Renal cortex interstitium (tissue), 11 donors: ENCODE results near the gene STK4. TPM values are rescaled to one million over a fixed set of nuclear protein-coding genes. Genes with fewer than 3 reads are reported as not detected.
A peak's percentile ranks its signal among the peaks of the same experiment; 100 is the strongest.

Experiments
- DNase-seq, 11 donors: peaks; one replicate each; pipeline ENCODE4 v3.0.0-alpha.2; 2013; ENCODE audit warnings: low read depth in 9 of 11, low spot score in 4 of 11; ENCODE audit errors: extremely low read depth in 1 of 11
- polyA plus RNA-seq, 3 donors: library from polyadenylated mRNA; unstranded; fragments of 120-200 nt; gene quantifications; one replicate each; pipeline ENCODE4 v1.2.1, GENCODE V29; 2013; ENCODE audit not compliant: insufficient read length in 3 of 3

STK4 gene
- polyA plus RNA-seq, 3 donors = 16.7 to 20.8 (median 19.8) TPM

- no peak for DNase-seq
Observed at GRCh38 chr20:44945261-44945660, 21.1 kb upstream of the STK4 start.

GRCh38 chr20:44946271-44946852, 19.9 kb upstream of the STK4 start:
- no peak for DNase-seq

- no peak for DNase-seq
Observed at GRCh38 chr20:44948107-44948506, 18.2 kb upstream of the STK4 start.

DNA sequence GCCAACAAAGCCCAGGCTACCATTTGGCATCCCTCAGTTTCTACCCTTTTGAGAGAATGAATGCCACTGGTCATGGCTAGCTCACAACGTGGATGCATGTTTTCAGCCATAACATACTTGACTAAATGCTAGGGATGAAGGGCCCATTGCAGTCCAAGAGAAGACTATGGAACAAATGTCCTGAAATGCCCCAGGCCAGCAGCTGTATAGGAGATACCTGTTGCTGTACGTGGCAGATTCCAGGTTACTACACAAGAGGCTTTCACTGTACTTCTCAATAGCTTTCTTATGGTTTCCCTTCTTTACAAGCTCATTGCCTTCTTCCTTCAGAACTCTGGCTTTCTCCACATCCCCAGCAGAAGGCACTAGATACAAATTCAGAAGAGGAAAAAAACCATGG, 17.8 kb upstream of the STK4 start:
- DNase-seq = no peak

GRCh38 chr20:44950368-44950767, 15.9 kb upstream of the STK4 start:
- DNase-seq = no peak

GRCh38 chr20:44952731-44953130, 13.6 kb upstream of the STK4 start:
- no peak for DNase-seq

DNA sequence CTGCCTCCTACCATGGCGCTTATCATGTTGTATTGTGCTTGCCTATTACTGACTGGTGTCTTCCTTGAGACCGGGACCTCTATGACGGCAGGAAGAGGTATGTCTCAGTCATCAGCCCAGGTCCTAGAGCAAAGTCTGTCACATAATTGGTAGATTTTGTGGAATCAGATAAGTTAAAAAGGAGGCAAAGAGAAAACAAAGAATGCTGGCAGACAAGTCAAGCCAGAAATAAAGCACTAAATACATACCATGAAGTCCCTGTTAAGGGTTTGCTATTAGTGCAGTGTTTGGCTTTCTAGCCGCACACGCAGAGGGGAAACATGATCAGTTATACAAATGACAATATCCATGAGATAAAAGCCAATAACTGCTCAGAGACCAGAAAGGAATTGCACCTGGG, 12.1 kb upstream of the STK4 start:
- no peak for DNase-seq

- DNase-seq = no peak
Observed at GRCh38 chr20:44955270-44955669, 11.0 kb upstream of the STK4 start.

DNA sequence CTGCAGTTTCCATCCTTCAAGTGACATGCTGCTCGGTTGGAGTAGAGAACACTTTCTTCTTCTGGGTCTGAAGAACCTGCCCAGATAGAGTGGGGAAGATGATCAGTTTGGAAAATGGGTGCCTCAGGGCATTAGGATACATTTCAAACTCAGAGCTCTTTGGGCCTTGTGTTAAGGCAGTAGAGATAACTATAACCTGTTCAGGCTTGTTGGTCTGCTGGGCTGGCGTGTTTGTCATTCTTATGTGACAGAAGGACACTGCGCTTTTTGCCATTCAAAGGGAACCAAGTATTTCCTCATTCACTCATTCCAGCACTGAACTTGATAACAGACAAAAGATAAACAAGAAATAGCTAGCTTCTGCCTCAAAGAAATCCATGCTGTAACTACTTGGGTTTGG, 9.9 kb upstream of the STK4 start:
- DNase-seq = no peak

DNA sequence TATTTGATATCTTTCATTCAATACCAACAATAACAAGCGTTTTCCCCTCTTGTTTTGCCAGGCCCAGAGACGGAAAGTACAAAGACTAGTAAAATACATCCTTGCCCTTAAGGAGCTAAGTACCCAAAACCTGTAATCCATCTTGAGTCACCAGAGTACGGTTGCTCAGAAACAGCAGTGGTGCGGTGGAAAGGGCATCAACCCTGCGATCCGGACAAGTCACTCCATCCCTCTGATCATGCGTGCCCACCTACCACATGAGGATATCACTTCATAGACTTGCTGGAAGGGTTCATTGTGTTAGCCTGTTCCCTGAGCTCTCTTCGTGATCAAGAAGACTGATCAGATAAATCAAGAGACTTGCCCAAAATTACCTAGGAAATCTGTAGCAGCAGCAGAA, 8.0 kb upstream of the STK4 start:
- no peak for DNase-seq

DNA sequence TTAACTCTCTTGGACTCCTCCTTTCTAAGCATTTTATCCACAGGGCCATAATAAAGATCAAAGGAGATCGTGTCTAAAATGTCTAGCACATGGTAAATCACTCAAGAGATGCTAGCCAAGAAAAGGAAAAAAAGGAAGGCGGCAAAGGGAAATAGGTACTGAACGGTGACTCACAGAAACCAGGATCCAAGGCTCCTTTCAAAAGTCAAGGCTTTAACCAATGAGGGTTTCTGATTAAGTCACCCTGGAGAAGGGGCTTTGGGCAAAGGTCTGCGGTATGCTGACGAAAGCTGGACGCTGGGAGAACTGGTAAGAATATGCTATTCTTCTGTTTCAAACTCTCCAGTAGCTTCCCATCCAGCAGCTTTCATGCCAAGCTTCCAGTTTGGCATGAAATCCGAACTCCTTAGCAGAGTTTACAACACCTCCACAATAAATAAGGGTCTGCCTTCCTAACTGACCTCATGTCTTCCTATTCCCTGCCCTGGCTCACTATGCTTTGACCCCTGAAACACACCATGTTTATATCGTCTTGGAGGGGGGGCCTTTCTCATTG, 7.2 kb upstream of the STK4 start:
- peak in 1 of 11 donors; percentile 8 for DNase-seq

DNA sequence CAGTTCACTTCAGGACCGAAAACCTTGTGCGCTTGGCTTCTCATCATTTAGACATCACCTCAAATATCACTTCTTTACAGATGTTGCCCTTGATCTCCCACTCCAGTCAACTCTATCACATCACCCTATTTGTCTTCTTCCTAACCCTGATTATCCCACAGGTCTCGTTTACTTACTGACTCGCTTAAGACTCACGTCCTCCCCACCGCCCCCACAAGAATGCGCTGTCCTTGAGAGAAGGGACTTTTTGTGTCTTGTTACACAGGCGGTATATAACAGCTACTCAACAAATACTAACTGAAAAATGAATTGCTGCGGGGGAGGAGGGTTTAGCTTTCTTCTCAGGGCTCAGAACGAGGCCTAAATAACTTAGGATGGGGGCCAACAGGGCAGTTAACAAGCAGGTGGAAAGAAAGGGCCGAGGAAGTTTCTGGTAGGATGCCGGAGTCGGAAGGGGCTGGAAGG, 6.6 kb upstream of the STK4 start:
- peak in 1 of 11 donors; percentile 35 for DNase-seq

DNA sequence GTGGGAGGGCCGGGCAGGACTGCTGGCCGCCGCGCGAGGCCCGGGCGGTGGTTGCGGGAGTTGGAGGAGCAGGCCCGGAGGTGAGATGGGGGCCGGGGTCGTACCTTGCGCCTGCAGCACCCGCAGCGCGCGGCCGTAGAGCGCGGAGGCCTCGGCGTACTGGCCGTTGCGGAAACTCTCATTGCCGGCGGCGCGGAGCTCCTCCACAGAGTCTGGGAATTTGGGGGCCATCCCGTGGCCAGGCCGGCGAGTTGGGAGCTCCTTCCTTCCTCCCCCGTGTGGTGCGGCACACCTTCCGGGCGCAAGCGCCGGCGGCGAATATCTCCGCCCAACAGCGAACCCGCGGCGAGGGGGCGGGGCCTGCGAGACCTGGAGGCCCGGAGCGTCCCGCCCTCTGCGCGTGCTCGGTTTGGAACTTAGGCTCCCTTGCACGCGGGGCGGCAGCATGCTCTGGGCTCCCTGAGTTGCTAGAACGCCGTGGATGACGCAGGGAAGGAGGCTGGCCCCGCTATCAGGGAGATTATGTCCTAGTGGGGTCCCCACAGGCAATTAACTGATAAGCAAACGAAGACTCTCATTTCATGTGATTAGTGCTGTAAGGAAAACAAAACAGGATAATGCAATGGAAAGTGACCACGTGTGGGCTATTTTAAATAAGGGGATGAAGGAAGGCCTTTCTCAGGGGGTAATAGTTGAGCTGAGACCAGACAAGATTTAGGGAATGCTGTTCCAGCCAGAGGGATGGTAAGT, 6.0 kb upstream of the STK4 start, which contains the start of gene TOMM34:
TSS of gene TOMM34 (minus strand) at position 295 of the 750 bp plus-strand sequence. CDS start at position 231, 64 bp downstream.
- peak; percentile 70 to 93 (median 87) for DNase-seq

DNA sequence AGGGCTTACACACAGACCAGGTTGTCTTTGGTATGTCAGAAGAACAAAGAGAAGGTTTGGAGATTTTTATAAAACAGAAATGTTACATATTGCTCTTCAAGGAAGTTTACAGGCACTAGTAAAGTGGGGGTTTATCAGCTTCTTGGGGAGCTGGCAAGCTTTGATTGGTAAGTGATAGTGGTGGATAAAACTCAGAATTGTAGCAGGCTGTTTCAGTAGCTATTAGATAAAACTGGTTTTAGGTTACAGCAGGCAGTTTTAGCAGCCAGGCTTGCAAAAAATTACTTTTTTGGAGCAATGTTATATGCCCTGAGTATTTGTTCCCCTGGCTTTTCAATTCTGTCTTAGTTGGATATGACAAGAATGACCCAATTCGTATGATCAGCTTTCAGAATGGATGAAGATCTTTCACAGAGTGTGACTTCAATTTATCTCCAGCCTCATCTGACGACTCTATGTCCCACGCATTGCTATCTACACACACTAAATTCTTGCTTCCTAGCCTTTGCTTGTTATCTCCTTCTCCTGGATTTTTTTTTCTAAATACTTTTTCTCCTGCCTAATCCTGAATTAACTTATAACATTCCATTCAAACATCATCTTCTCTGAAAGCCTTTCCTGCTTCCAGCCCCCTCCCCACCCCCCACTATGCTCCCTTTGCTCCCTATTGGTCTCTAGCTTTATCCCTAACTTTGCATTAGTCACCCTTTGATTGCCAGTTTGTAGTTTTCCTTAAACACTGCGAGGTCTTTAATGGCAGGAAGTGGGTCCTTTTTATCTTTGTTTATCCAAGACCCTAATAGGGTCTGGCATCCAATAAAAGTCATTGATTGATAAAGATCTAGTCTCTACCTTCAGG, 5.1 kb upstream of the STK4 start:
- DNase-seq = no peak

- no peak for DNase-seq
Observed at GRCh38 chr20:44961870-44962267, 4.4 kb upstream of the STK4 start.

GRCh38 chr20:44962483-44962882, 3.8 kb upstream of the STK4 start:
- no peak for DNase-seq

DNA sequence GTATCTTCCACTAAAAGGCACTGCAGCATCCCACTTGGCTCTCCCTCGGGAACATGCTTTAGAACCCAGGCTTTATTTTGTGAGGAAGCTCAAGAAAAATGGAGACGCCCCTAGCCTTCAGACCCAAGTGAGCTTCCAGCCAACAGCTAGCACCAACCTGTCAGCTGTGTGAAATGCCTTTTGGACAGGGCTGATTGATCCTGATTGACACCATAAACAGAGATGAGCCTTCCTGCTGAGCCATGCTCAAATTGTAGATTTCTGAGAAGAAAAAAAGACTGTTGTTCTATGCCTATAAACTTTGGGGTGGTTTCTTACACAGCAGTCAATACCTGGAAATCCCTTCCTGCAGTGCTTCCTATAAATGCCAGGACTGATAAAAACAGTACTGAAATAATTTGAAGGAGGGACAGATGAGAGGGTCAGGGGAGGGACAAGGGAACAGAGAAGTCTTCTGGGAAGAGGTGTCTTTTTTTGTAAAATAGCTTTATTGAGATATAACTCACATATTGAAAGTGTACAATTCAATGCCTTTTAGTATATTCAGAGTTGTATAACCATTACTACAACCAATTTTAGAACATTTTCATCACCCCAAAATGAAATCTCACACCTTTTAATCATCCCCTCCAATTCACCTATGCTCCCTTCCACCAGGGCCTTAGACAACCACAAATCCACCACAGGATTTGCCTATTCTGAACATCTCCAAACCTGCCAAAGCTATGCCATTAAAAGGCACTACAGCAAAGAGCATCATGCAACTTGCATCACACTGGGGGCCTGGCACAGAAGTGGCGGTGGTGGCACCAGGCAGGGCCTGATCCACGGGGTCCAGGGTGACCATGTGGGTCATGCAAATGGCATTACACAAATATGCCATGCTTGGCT, 2.7 kb upstream of the STK4 start:
- no peak for DNase-seq

DNA sequence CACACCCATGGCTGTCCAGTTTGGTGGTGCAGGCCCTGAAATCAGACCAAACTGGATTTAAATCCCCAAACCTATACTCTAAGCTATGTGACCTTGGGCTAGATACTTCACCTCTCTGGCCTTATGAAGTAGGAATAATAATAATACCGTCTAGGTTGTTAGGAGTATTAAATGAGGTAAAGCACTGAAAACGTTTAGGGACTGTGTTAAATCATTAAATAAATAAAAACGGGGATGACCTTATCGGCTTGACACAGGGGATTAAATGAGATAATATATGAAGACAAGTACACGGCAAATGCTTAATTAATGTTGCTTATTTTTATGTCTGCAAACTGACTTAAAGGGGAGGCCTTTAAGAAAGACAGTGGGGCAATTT, 672 bp upstream of the STK4 start:
- DNase-seq = no peak
